Measurements from ENCODE around the gene VPS33B.

- TF ChIP-seq TAF1 (IDR thresholded peaks at IDR 0.05; ENCODE audit: borderline replicate concordance, insufficient read depth, low read length): no peak
- no peak for TF ChIP-seq POLR2AphosphoS5 (IDR thresholded peaks at IDR 0.05; ENCODE audit: low read depth, low read length)
- TF ChIP-seq, protein P1, sequence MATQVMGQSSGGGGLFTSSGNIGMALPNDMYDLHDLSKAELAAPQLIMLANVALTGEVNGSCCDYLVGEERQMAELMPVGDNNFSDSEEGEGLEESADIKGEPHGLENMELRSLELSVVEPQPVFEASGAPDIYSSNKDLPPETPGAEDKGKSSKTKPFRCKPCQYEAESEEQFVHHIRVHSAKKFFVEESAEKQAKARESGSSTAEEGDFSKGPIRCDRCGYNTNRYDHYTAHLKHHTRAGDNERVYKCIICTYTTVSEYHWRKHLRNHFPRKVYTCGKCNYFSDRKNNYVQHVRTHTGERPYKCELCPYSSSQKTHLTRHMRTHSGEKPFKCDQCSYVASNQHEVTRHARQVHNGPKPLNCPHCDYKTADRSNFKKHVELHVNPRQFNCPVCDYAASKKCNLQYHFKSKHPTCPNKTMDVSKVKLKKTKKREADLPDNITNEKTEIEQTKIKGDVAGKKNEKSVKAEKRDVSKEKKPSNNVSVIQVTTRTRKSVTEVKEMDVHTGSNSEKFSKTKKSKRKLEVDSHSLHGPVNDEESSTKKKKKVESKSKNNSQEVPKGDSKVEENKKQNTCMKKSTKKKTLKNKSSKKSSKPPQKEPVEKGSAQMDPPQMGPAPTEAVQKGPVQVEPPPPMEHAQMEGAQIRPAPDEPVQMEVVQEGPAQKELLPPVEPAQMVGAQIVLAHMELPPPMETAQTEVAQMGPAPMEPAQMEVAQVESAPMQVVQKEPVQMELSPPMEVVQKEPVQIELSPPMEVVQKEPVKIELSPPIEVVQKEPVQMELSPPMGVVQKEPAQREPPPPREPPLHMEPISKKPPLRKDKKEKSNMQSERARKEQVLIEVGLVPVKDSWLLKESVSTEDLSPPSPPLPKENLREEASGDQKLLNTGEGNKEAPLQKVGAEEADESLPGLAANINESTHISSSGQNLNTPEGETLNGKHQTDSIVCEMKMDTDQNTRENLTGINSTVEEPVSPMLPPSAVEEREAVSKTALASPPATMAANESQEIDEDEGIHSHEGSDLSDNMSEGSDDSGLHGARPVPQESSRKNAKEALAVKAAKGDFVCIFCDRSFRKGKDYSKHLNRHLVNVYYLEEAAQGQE (IDR thresholded peaks at IDR 0.05; ENCODE audit: insufficient read depth in 1 of 2, low read depth in 2 of 2, low read length in 2 of 2): no peak
These were observed 28.9 kb upstream of the VPS33B start for GRCh38 chr15:91051248-91051647.
